H9 (cell line): ENCODE results near the gene MYOM1. TPM values are rescaled to one million over a fixed set of nuclear protein-coding genes. Genes with fewer than 3 reads are reported as not detected.
"Not testable (repeated sequence)": the region's sequence is repeated elsewhere in the genome, so short reads cannot be mapped to it uniquely, and the experiment has no call there.

Experiments used
- DNase-seq: peaks from one replicate; pipeline ENCODE4 v3.0.0-alpha.2; 2017
- H2AFZ ChIP-seq: one replicate; pipeline ENCODE4 v1.6.1; 2013; ENCODE audit warnings: mild to moderate bottlenecking, low read length, control low read depth, moderate library complexity
- H2AK5ac ChIP-seq: 2 replicates; pipeline ENCODE4 v1.6.1; 2013; ENCODE audit warnings: low read length, control low read depth, mixed read lengths; ENCODE audit not compliant: insufficient read length
- H2BK120ac ChIP-seq: one replicate; pipeline ENCODE4 v1.6.1; 2013; ENCODE audit warnings: low read depth, mild to moderate bottlenecking, low read length, control low read depth, inconsistent platforms; ENCODE audit not compliant: poor library complexity, severe bottlenecking
- H2BK12ac ChIP-seq: 2 replicates; pipeline ENCODE4 v1.6.1; 2013; ENCODE audit warnings: low read length, control low read depth, mixed read lengths, low read depth; ENCODE audit not compliant: insufficient read length
- H2BK15ac ChIP-seq: 2 replicates; pipeline ENCODE4 v1.6.1; 2013; ENCODE audit warnings: low read depth, low read length, control low read depth
- H2BK20ac ChIP-seq: one replicate; pipeline ENCODE4 v1.6.1; 2013; ENCODE audit warnings: low read depth, mild to moderate bottlenecking, low read length, control low read depth, inconsistent platforms; ENCODE audit not compliant: poor library complexity, severe bottlenecking
- H2BK5ac ChIP-seq: 2 replicates; pipeline ENCODE4 v1.6.1; 2013; ENCODE audit warnings: low read length, control low read depth, mixed read lengths; ENCODE audit not compliant: insufficient read length
- H3K14ac ChIP-seq: 2 replicates; pipeline ENCODE4 v1.6.1; 2013; ENCODE audit warnings: low read length, control low read depth; ENCODE audit not compliant: insufficient read depth
- H3K18ac ChIP-seq: 2 replicates; pipeline ENCODE4 v1.6.1; 2013; ENCODE audit warnings: low read depth, mild to moderate bottlenecking, mixed read lengths, low read length, control low read depth; ENCODE audit not compliant: insufficient read length
- H3K23ac ChIP-seq: 2 replicates; pipeline ENCODE4 v1.6.1; 2013; ENCODE audit warnings: low read length, control low read depth, mixed read lengths, low read depth; ENCODE audit not compliant: insufficient read length
- H3K23me2 ChIP-seq: 2 replicates; pipeline ENCODE4 v1.6.1; 2013; ENCODE audit warnings: low read depth, mild to moderate bottlenecking, mixed read lengths, low read length, control low read depth; ENCODE audit not compliant: insufficient read length, poor library complexity, severe bottlenecking
- H3K27ac ChIP-seq: 2 replicates; pipeline ENCODE4 v1.5.1; 2013; ENCODE audit warnings: low read length, control low read depth, mixed read lengths, low read depth; ENCODE audit not compliant: insufficient read length
- H3K27me3 ChIP-seq: 2 replicates; pipeline ENCODE4 v1.6.1; 2013; ENCODE audit warnings: low read length, control low read depth, inconsistent platforms; ENCODE audit not compliant: insufficient read depth
- H3K4ac ChIP-seq: 2 replicates; pipeline ENCODE4 v1.6.1; 2013; ENCODE audit warnings: low read depth, mild to moderate bottlenecking, control low read depth, inconsistent platforms, low read length, moderate library complexity
- H3K4me1 ChIP-seq: 2 replicates; pipeline ENCODE4 v1.6.1; 2013; ENCODE audit warnings: low read length, control low read depth, inconsistent platforms; ENCODE audit not compliant: insufficient read depth
- H3K4me2 ChIP-seq: 2 replicates; pipeline ENCODE4 v1.6.1; 2013; ENCODE audit warnings: low read length, control low read depth, mixed read lengths; ENCODE audit not compliant: insufficient read length, insufficient read depth
- H3K56ac ChIP-seq: 2 replicates; pipeline ENCODE4 v1.6.1; 2013; ENCODE audit warnings: low read depth, mild to moderate bottlenecking, mixed read lengths, low read length, control low read depth; ENCODE audit not compliant: insufficient read length
- H3K79me1 ChIP-seq: 2 replicates; pipeline ENCODE4 v1.6.1; 2013; ENCODE audit warnings: low read depth, mild to moderate bottlenecking, moderate library complexity, low read length, control low read depth, inconsistent platforms; ENCODE audit not compliant: insufficient read depth, poor library complexity, severe bottlenecking
- H3K79me2 ChIP-seq: 2 replicates; pipeline ENCODE4 v1.6.1; 2013; ENCODE audit warnings: low read length, control low read depth, inconsistent platforms; ENCODE audit not compliant: insufficient read depth
- H3K9ac ChIP-seq: 2 replicates; pipeline ENCODE4 v1.6.1; 2013; ENCODE audit warnings: low read length, control low read depth, mixed read lengths; ENCODE audit not compliant: insufficient read length; ENCODE audit errors: extremely low read depth
- H3K9me3 ChIP-seq: one replicate; pipeline ENCODE4 v1.6.1; 2013; ENCODE audit warnings: low read depth, low read length, inconsistent platforms; ENCODE audit not compliant: control insufficient read depth
- H3T11ph ChIP-seq: one replicate; pipeline ENCODE4 v1.6.1; 2013; ENCODE audit warnings: mild to moderate bottlenecking, low read length, control low read depth, inconsistent platforms
- H4K20me1 ChIP-seq: one replicate; pipeline ENCODE4 v1.6.1; 2013; ENCODE audit not compliant: control insufficient read depth, insufficient read length, insufficient read depth
- H4K5ac ChIP-seq: 2 replicates; pipeline ENCODE4 v1.6.1; 2013; ENCODE audit warnings: low read depth, mild to moderate bottlenecking, mixed read lengths, low read length, control low read depth; ENCODE audit not compliant: insufficient read length
- H4K8ac ChIP-seq: replicated peaks from 2 replicates; pipeline ENCODE4 v1.6.1; 2013; ENCODE audit warnings: low read length, control low read depth, mixed read lengths, low read depth; ENCODE audit not compliant: insufficient read length
- H4K91ac ChIP-seq: 2 replicates; pipeline ENCODE4 v1.6.1; 2013; ENCODE audit warnings: low read depth, mild to moderate bottlenecking, moderate library complexity, mixed read lengths, low read length, control low read depth; ENCODE audit not compliant: insufficient read length
- H3K27ac Mint-ChIP-seq, 3 experiments: 2 replicates in 2 of 3; 3 replicates in 1 of 3; pipeline ENCODE4 v1.8.0; 2020 to 2021; ENCODE audit warnings: mixed read lengths in 3 of 3, mild to moderate bottlenecking in 1 of 3, moderate library complexity in 1 of 3
- H3K27me3 Mint-ChIP-seq: 2 replicates; pipeline ENCODE4 v1.8.0; 2021; ENCODE audit warnings: low read depth, mild to moderate bottlenecking, moderate library complexity, mixed read lengths
- H3K36me3 Mint-ChIP-seq, 3 experiments: 2 replicates in 2 of 3; 3 replicates in 1 of 3; pipeline ENCODE4 v1.8.0; 2020 to 2021; ENCODE audit warnings: low read depth in 3 of 3, mixed read lengths in 3 of 3; ENCODE audit not compliant: insufficient read depth in 1 of 3
- H3K4me1 Mint-ChIP-seq, 2 experiments: 2 replicates each; pipeline ENCODE4 v1.8.0; 2020; ENCODE audit warnings: mixed read lengths in 2 of 2
- H3K4me3 Mint-ChIP-seq, 2 experiments: 2 replicates in 1 of 2; 3 replicates in 1 of 2; pipeline ENCODE4 v1.8.0; 2020 to 2021; ENCODE audit warnings: mild to moderate bottlenecking in 2 of 2, mixed read lengths in 2 of 2, moderate library complexity in 1 of 2
- H3K9me3 Mint-ChIP-seq, 2 experiments: 2 replicates in 1 of 2; 3 replicates in 1 of 2; pipeline ENCODE4 v1.8.0; 2020; ENCODE audit warnings: mild to moderate bottlenecking in 2 of 2, mixed read lengths in 2 of 2, moderate library complexity in 1 of 2
- CTCF ChIP-seq: fragments of 200-600 bp; sonication (generic); conservative IDR thresholded peaks from 3 replicates; pipeline ENCODE4 v1.8.0; 2021; ENCODE audit warnings: antibody characterized with exemption, mild to moderate bottlenecking
- WGBS: extraction: QIAGEN DNeasy Blood & Tissue Kit; methylation state at CpG from one replicate; pipeline ENCODE4 v1.1.7; 2013; ENCODE audit warnings: missing lambda C conversion rate, low lambda C conversion rate, mixed read lengths; ENCODE audit not compliant: insufficient read length; ENCODE audit errors: extremely low coverage; 5-methylcytosine and 5-hydroxymethylcytosine counted together
- total RNA-seq: library from RNA; stranded (reverse); gene quantifications from 2 replicates; pipeline ENCODE4 v1.2.1, GENCODE V29; 2021

Gene MYOM1
- total RNA-seq, 1 experiment from 2014 or later, result 0.17 TPM

GRCh38 chr18:3025544-3025943, 194.2 kb downstream of the MYOM1 start:
- Histone ChIP-seq H3K4me2 (no peak overlapping the region), H3T11ph (no peak overlapping the region), H3K9ac (no peak overlapping the region), H2BK120ac (no peak overlapping the region), H4K8ac (no peak overlapping the region), H2BK5ac (no peak overlapping the region), H4K5ac (no peak overlapping the region), H3K27ac (no peak overlapping the region), H3K18ac (no peak overlapping the region), H3K23ac (no peak overlapping the region), H3K27me3 (no peaks in the 10 kb centered on the region), H3K79me1 (no peaks in the 10 kb centered on the region), H3K79me2 (no peaks in the 10 kb centered on the region), H2BK12ac (no peak overlapping the region), H2BK15ac (no peak overlapping the region), H3K4ac (no peak overlapping the region), H3K4me1 (no peaks in the 10 kb centered on the region), H3K56ac (no peak overlapping the region), H3K9me3 (no peaks in the 10 kb centered on the region), H4K91ac (no peak overlapping the region), H2AK5ac (no peak overlapping the region), H3K23me2 (no peaks in the 10 kb centered on the region), H3K14ac (no peak overlapping the region), H2AFZ (no peak overlapping the region), H4K20me1 (no peaks in the 10 kb centered on the region), H2BK20ac (no peak overlapping the region)
- no CpG with 5 or more reads among the region's 2 CpGs for WGBS
- H3K4me1 Mint-ChIP-seq, result peaks cover 8 to 21% of the 10 kb centered on the region in 2 experiments
- no peak overlapping the region for H3K4me3 Mint-ChIP-seq
- H3K36me3 Mint-ChIP-seq, result no peaks in the 10 kb centered on the region
- no peak for TF ChIP-seq CTCF
- H3K27me3 Mint-ChIP-seq, result no peaks in the 10 kb centered on the region; the same call in 1 of the 2 replicates
- H3K9me3 Mint-ChIP-seq, result no peaks in the 10 kb centered on the region
- no peak for DNase-seq
- no peak overlapping the region for H3K27ac Mint-ChIP-seq

- H2BK5ac ChIP-seq, H3K14ac ChIP-seq, H4K5ac ChIP-seq, H2BK120ac ChIP-seq, H2BK20ac ChIP-seq, H4K20me1 ChIP-seq, H3K27me3 Mint-ChIP-seq, H3K56ac ChIP-seq, H3K9me3 Mint-ChIP-seq, H3K27ac ChIP-seq, H3K23ac ChIP-seq, H2BK12ac ChIP-seq, H4K91ac ChIP-seq, H3K79me1 ChIP-seq, H3K9me3 ChIP-seq, H3K4ac ChIP-seq, H3K4me3 Mint-ChIP-seq, H3K4me1 ChIP-seq, H3K4me2 ChIP-seq, H3T11ph ChIP-seq, H3K23me2 ChIP-seq, H4K8ac ChIP-seq, H3K18ac ChIP-seq, DNase-seq, H3K27ac Mint-ChIP-seq, H2BK15ac ChIP-seq, H3K9ac ChIP-seq, H3K27me3 ChIP-seq, H3K36me3 Mint-ChIP-seq, H3K79me2 ChIP-seq, H2AK5ac ChIP-seq, H2AFZ ChIP-seq: not testable (repeated sequence)
- peaks cover 0 to 12% of the 10 kb centered on the region in 2 experiments; a peak in 2 of 4 replicates for H3K4me1 Mint-ChIP-seq
- WGBS, result no CpG with 5 or more reads among the region's 5 CpGs
These were observed 196.2 kb downstream of the MYOM1 start for GRCh38 chr18:3023603-3024002.
